Breast epithelium (tissue), 4 donors: ENCODE measurements around the gene MYO15A. TPM values are rescaled to one million over a fixed set of nuclear protein-coding genes. Genes with fewer than 3 reads are reported as not detected.

Experiments
- DNase-seq, 2 donors: peaks; one replicate each; pipeline ENCODE4 v3.0.0-alpha.2; 2019; ENCODE audit warnings: low spot score in 2 of 2
- H3K27ac ChIP-seq, 2 donors: fragments of 200-600 bp; sonication (generic) in 1 of 2; one replicate each; pipeline ENCODE4 v1.5.1; 2016 to 2019; ENCODE audit warnings: mild to moderate bottlenecking in 1 of 2
- H3K27me3 ChIP-seq, 2 donors: fragments of 200-600 bp; sonication (generic) in 1 of 2; one replicate each; pipeline versions ENCODE4 v1.5.1 to v1.6.0; 2017 to 2019; ENCODE audit warnings: control low read depth in 1 of 2, mild to moderate bottlenecking in 1 of 2
- H3K36me3 ChIP-seq: fragments of 200-600 bp; one replicate; pipeline ENCODE4 v1.5.1; 2019
- H3K4me1 ChIP-seq, 2 donors: fragments of 200-600 bp; sonication (generic); one replicate each; pipeline ENCODE4 v1.5.1; 2016 to 2019; ENCODE audit warnings: control low read depth in 1 of 2
- H3K4me3 ChIP-seq, 3 donors: fragments of 200-600 bp; sonication (generic); 1 replicate in 2 of 3; 2 replicates in 1 of 3; pipeline ENCODE4 v1.5.1; 2016 to 2019; ENCODE audit warnings: mild to moderate bottlenecking in 3 of 3, moderate library complexity in 2 of 3
- H3K9me3 ChIP-seq, 2 donors: fragments of 200-600 bp; sonication (generic) in 1 of 2; one replicate each; pipeline ENCODE4 v1.5.1; 2016 to 2019; ENCODE audit warnings: control low read depth in 1 of 2
- CTCF ChIP-seq, 3 donors: fragments of 450-650 bp; IDR thresholded peaks; one replicate each; pipeline ENCODE4 v1.5.1; 2016 to 2017; ENCODE audit warnings: antibody characterized with exemption in 3 of 3, mild to moderate bottlenecking in 3 of 3, moderate library complexity in 3 of 3
- POLR2A ChIP-seq: fragments of 450-650 bp; IDR thresholded peaks from one replicate; pipeline ENCODE4 v1.6.1; 2016; ENCODE audit warnings: antibody characterized with exemption, mild to moderate bottlenecking, moderate library complexity
- POLR2AphosphoS5 ChIP-seq, 3 donors: sonication (generic); formaldehyde crosslinking; IDR thresholded peaks; one replicate each; pipeline ENCODE4 v1.6.1; 2017; ENCODE audit warnings: antibody characterized with exemption in 3 of 3
- intact Hi-C: fragments of 100-400 bp; cut with DNase I; formaldehyde crosslinking; loops from one replicate; pipeline ENCODE4 v1.15.1; 2023; ENCODE audit warnings: low total_unique reads
- total RNA-seq, 3 donors: library from RNA; depleted of rRNA; stranded (reverse); fragments of >200 nt; gene quantifications; one replicate each; pipeline ENCODE4 v1.1.0, GENCODE V29; 2016

The MYO15A gene
- total RNA-seq, 3 donors from 2014 or later, result 1.2 to 2.9 (median 2.2) TPM

- H3K4me1 ChIP-seq, result peaks cover 6 to 8% of the 10 kb centered on the region in 2 donors
- no peak for DNase-seq
- H3K36me3 ChIP-seq, result no peaks in the 10 kb centered on the region
- intact Hi-C loops, result no loop called here
- H3K9me3 ChIP-seq, result no peaks in the 10 kb centered on the region
- H3K4me3 ChIP-seq, result no peak overlapping the region
- TF ChIP-seq CTCF (IDR thresholded peaks at IDR 0.05), result no peak
- no peak for TF ChIP-seq POLR2AphosphoS5 (IDR thresholded peaks at IDR 0.05)
- no peak for TF ChIP-seq POLR2A
- peak overlapping the region in 1 of 2 donors; percentile 89 for H3K27ac ChIP-seq
- no peaks in the 10 kb centered on the region for H3K27me3 ChIP-seq
Observed at GRCh38 chr17:18156976-18157280, 48.4 kb downstream of the MYO15A start.

- H3K9me3 ChIP-seq, result no peaks in the 10 kb centered on the region
- no peaks in the 10 kb centered on the region for H3K36me3 ChIP-seq
- TF ChIP-seq POLR2AphosphoS5 (IDR thresholded peaks at IDR 0.05) (no peak), CTCF (IDR thresholded peaks at IDR 0.05) (no peak), POLR2A (no peak)
- no peak for DNase-seq
- H3K4me3 ChIP-seq, result peak overlapping the region in 2 of 3 donors; percentile 55 to 82
- H3K27me3 ChIP-seq, result no peaks in the 10 kb centered on the region
- intact Hi-C loops, result no loop called here
- peaks cover 6 to 8% of the 10 kb centered on the region in 2 donors for H3K4me1 ChIP-seq
- peak overlapping the region; percentile 64 to 89 for H3K27ac ChIP-seq
Observed at GRCh38 chr17:18157354-18157985, 48.9 kb downstream of the MYO15A start.

GRCh38 chr17:18158022-18158600 is 49.6 kb downstream of the MYO15A start:
- Histone ChIP-seq H3K4me1 (peaks cover under 1 to 5% of the 10 kb centered on the region in 2 donors), H3K4me3 (peak overlapping the region; percentile 47 to 82 (median 55)), H3K9me3 (no peaks in the 10 kb centered on the region), H3K27me3 (no peaks in the 10 kb centered on the region), H3K36me3 (no peaks in the 10 kb centered on the region), H3K27ac (peak overlapping the region; percentile 64 to 89)
- TF ChIP-seq POLR2AphosphoS5 (IDR thresholded peaks at IDR 0.05) (no peak), CTCF (IDR thresholded peaks at IDR 0.05) (no peak), POLR2A (no peak)
- peak; percentile 89 to 96 for DNase-seq
- intact Hi-C loops, result no loop called here

- intact Hi-C loops, result no loop called here
- peaks cover 0 to 4% of the 10 kb centered on the region in 2 donors for H3K4me1 ChIP-seq
- no peaks in the 10 kb centered on the region for H3K27me3 ChIP-seq
- H3K9me3 ChIP-seq, result no peaks in the 10 kb centered on the region
- no peak for DNase-seq
- no peaks in the 10 kb centered on the region for H3K36me3 ChIP-seq
- H3K4me3 ChIP-seq, result no peak overlapping the region
- TF ChIP-seq CTCF (IDR thresholded peaks at IDR 0.05) (no peak), POLR2A (no peak), POLR2AphosphoS5 (IDR thresholded peaks at IDR 0.05) (no peak)
- H3K27ac ChIP-seq, result no peak overlapping the region
Observed at GRCh38 chr17:18159551-18160120, 51.1 kb downstream of the MYO15A start.

- no peak for TF ChIP-seq POLR2A
- TF ChIP-seq POLR2AphosphoS5 (IDR thresholded peaks at IDR 0.05), result no peak
- no peak for TF ChIP-seq CTCF (IDR thresholded peaks at IDR 0.05)
- DNase-seq, result no peak
- Histone ChIP-seq H3K4me3 (no peak overlapping the region), H3K27me3 (no peaks in the 10 kb centered on the region), H3K9me3 (no peaks in the 10 kb centered on the region), H3K27ac (no peak overlapping the region), H3K36me3 (no peaks in the 10 kb centered on the region), H3K4me1 (peaks cover 0 to 4% of the 10 kb centered on the region in 2 donors)
- intact Hi-C loops, result no loop called here
Observed at GRCh38 chr17:18160128-18160856, 51.7 kb downstream of the MYO15A start.
